Ishikawa (cell line): ENCODE results near the gene UBE2Q1.

Source experiments
- CEBPB ChIP-seq: IDR thresholded peaks from 2 replicates; pipeline ENCODE4 v1.6.1; 2012
- CREB1 ChIP-seq: IDR thresholded peaks from 2 replicates; pipeline ENCODE4 v1.6.1; 2012; ENCODE audit warnings: low read depth
- EGR1 ChIP-seq: IDR thresholded peaks from 2 replicates; pipeline ENCODE4 v1.6.1; 2012
- EP300 ChIP-seq: IDR thresholded peaks from 2 replicates; pipeline ENCODE4 v1.6.1; 2012; ENCODE audit warnings: borderline replicate concordance
- FOXM1 ChIP-seq: IDR thresholded peaks from 2 replicates; pipeline ENCODE4 v1.6.1; 2012; ENCODE audit warnings: low read depth, borderline replicate concordance
- NFIC ChIP-seq: IDR thresholded peaks from 2 replicates; pipeline ENCODE4 v1.6.1; 2012
- RAD21 ChIP-seq: IDR thresholded peaks from 2 replicates; pipeline ENCODE4 v1.6.1; 2012; ENCODE audit warnings: low read depth
- TAF1 ChIP-seq: IDR thresholded peaks from 2 replicates; pipeline ENCODE4 v1.6.1; 2012; ENCODE audit warnings: low read depth, mild to moderate bottlenecking
- TCF12 ChIP-seq: IDR thresholded peaks from 2 replicates; pipeline ENCODE4 v1.6.1; 2012; ENCODE audit warnings: low read depth
- TEAD4 ChIP-seq: IDR thresholded peaks from 2 replicates; pipeline ENCODE4 v1.6.1; 2012
- YY1 ChIP-seq: IDR thresholded peaks from 2 replicates; pipeline ENCODE4 v1.6.1; 2012; ENCODE audit warnings: low read depth
- ZBTB7A ChIP-seq: IDR thresholded peaks from 2 replicates; pipeline ENCODE4 v1.6.1; 2012; ENCODE audit warnings: low read depth
- TF ChIP-seq, protein P1 (sequence below): IDR thresholded peaks from 2 replicates; pipeline ENCODE4 v1.6.1; 2012
- TF ChIP-seq, protein P2 (sequence below): IDR thresholded peaks from 2 replicates; pipeline ENCODE4 v1.6.1; 2012; ENCODE audit warnings: low read depth, mild to moderate bottlenecking
- TF ChIP-seq, protein P3 (sequence below): IDR thresholded peaks from 2 replicates; pipeline ENCODE4 v1.6.1; 2012

UBE2Q1 gene

DNA sequence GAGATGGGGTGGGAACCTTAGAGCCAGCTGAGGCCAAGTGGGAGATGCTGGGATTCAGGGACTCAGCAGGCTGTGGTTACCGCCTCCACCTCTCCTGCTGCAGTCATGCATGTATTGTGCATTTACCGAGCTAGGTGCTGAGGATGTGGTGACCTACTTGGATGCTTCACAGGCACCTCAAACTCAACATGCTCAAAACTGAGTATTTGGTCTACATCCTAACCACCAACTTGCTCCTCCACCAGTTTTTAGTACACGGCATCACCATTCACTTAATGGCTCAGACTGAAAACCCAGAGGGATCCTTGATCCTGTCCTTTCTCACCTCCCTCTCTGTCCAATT, 14.7 kb upstream of the UBE2Q1 start:
- TF ChIP-seq CEBPB (no peak), CREB1 (no peak), RAD21 (no peak), EP300 (no peak), ZBTB7A (no peak), YY1 (no peak)
- TF ChIP-seq, protein P1, sequence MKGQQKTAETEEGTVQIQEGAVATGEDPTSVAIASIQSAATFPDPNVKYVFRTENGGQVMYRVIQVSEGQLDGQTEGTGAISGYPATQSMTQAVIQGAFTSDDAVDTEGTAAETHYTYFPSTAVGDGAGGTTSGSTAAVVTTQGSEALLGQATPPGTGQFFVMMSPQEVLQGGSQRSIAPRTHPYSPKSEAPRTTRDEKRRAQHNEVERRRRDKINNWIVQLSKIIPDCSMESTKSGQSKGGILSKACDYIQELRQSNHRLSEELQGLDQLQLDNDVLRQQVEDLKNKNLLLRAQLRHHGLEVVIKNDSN = no peak

DNA sequence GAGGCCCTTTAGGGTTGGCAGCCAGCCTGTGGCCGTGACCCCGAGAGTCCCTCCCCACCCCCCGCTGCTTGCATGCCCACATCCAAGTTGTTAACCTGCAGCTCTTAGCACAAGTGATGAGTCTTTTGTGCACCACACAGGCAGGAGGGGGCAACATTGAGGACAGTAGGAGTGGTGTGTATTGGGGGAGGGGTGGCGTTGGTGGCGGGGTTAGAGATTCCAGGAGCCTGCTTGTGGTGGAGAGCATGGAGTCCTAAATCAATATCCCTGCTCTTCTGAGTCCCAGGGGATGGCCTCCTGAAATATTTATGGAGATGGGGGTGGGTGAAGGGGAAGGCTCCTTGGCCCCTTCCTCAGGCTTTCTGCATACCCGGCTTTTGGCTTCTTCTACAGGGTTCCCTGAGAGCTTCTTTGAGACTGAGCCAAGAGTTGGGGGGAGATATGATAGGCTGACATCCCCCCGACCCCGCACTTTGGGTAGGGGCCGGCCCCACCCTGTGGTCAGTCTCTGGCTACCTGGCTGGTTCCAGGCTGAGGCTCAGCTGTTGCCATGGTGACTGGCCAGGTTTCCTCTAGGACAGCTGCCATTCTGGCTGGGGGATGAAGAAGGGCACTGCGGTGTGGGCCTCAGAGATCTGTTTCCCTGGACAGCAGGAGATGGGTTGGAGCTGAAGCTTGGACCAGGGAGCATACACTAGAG, 14.2 kb upstream of the UBE2Q1 start:
- TF ChIP-seq, protein P2, sequence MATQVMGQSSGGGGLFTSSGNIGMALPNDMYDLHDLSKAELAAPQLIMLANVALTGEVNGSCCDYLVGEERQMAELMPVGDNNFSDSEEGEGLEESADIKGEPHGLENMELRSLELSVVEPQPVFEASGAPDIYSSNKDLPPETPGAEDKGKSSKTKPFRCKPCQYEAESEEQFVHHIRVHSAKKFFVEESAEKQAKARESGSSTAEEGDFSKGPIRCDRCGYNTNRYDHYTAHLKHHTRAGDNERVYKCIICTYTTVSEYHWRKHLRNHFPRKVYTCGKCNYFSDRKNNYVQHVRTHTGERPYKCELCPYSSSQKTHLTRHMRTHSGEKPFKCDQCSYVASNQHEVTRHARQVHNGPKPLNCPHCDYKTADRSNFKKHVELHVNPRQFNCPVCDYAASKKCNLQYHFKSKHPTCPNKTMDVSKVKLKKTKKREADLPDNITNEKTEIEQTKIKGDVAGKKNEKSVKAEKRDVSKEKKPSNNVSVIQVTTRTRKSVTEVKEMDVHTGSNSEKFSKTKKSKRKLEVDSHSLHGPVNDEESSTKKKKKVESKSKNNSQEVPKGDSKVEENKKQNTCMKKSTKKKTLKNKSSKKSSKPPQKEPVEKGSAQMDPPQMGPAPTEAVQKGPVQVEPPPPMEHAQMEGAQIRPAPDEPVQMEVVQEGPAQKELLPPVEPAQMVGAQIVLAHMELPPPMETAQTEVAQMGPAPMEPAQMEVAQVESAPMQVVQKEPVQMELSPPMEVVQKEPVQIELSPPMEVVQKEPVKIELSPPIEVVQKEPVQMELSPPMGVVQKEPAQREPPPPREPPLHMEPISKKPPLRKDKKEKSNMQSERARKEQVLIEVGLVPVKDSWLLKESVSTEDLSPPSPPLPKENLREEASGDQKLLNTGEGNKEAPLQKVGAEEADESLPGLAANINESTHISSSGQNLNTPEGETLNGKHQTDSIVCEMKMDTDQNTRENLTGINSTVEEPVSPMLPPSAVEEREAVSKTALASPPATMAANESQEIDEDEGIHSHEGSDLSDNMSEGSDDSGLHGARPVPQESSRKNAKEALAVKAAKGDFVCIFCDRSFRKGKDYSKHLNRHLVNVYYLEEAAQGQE = no peak

DNA sequence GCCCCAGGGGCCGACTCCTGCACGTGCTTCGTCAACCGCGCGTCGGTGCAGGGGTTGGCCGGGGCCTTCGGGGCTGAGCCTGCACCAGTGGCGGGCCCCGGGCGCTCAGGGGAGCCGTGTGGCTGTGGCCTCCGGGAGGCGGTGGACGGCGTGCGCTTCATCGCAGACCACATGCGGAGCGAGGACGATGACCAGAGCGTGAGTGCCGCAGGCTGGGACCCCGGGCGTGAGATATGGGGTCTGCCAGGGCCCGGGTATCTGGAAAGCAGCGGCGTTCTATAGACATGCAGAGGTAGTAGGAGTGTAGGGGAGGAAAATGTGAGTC, 13.5 kb upstream of the UBE2Q1 start:
- TF ChIP-seq, protein P3, sequence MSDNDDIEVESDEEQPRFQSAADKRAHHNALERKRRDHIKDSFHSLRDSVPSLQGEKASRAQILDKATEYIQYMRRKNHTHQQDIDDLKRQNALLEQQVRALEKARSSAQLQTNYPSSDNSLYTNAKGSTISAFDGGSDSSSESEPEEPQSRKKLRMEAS = no peak
- TF ChIP-seq, protein P1 = no peak
- TF ChIP-seq CREB1 = no peak
- TF ChIP-seq TCF12 = no peak
- no peak for TF ChIP-seq EP300
- no peak for TF ChIP-seq NFIC
- TF ChIP-seq ZBTB7A = no peak
- TF ChIP-seq YY1 = no peak
- no peak for TF ChIP-seq CEBPB
- TF ChIP-seq RAD21 = no peak
- TF ChIP-seq FOXM1 = no peak
- TF ChIP-seq, protein P2 = no peak
- TF ChIP-seq TAF1 = no peak
- no peak for TF ChIP-seq EGR1

DNA sequence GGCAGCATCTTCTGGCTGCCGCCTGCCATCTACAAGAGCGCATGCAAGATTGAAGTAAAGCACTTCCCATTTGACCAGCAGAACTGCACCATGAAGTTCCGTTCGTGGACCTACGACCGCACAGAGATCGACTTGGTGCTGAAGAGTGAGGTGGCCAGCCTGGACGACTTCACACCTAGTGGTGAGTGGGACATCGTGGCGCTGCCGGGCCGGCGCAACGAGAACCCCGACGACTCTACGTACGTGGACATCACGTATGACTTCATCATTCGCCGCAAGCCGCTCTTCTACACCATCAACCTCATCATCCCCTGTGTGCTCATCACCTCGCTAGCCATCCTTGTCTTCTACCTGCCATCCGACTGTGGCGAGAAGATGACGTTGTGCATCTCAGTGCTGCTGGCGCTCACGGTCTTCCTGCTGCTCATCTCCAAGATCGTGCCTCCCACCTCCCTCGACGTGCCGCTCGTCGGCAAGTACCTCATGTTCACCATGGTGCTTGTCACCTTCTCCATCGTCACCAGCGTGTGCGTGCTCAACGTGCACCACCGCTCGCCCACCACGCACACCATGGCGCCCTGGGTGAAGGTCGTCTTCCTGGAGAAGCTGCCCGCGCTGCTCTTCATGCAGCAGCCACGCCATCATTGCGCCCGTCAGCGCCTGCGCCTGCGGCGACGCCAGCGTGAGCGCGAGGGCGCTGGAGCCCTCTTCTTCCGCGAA, 12.9 kb upstream of the UBE2Q1 start:
- TF ChIP-seq RAD21 (no peak), ZBTB7A (no peak), CEBPB (no peak), CREB1 (no peak), NFIC (no peak), YY1 (no peak), FOXM1 (no peak), EGR1 (no peak), TEAD4 (no peak), TCF12 (no peak), TAF1 (no peak), EP300 (no peak)
- TF ChIP-seq, protein P2 = no peak
- TF ChIP-seq, protein P1 = no peak
- TF ChIP-seq, protein P3 = no peak
